Activated naive CD8-positive, alpha-beta T cell (primary cell): Measurements from ENCODE around the gene ZBTB22.

Experiments used
- H3K27ac Mint-ChIP-seq: one replicate; pipeline ENCODE4 v1.8.0; 2021; ENCODE audit warnings: mixed read lengths
- H3K27me3 Mint-ChIP-seq: one replicate; pipeline ENCODE4 v1.8.0; 2021; ENCODE audit warnings: mixed read lengths
- H3K36me3 Mint-ChIP-seq: one replicate; pipeline ENCODE4 v1.8.0; 2021; ENCODE audit warnings: mixed read lengths
- H3K4me1 Mint-ChIP-seq: one replicate; pipeline ENCODE4 v1.8.0; 2021; ENCODE audit warnings: low read depth, mixed read lengths
- H3K4me3 Mint-ChIP-seq: one replicate; pipeline ENCODE4 v1.8.0; 2021; ENCODE audit warnings: mild to moderate bottlenecking, mixed read lengths
- H3K9me3 Mint-ChIP-seq: one replicate; pipeline ENCODE4 v1.8.0; 2021; ENCODE audit warnings: low read depth, mixed read lengths

The ZBTB22 gene

DNA sequence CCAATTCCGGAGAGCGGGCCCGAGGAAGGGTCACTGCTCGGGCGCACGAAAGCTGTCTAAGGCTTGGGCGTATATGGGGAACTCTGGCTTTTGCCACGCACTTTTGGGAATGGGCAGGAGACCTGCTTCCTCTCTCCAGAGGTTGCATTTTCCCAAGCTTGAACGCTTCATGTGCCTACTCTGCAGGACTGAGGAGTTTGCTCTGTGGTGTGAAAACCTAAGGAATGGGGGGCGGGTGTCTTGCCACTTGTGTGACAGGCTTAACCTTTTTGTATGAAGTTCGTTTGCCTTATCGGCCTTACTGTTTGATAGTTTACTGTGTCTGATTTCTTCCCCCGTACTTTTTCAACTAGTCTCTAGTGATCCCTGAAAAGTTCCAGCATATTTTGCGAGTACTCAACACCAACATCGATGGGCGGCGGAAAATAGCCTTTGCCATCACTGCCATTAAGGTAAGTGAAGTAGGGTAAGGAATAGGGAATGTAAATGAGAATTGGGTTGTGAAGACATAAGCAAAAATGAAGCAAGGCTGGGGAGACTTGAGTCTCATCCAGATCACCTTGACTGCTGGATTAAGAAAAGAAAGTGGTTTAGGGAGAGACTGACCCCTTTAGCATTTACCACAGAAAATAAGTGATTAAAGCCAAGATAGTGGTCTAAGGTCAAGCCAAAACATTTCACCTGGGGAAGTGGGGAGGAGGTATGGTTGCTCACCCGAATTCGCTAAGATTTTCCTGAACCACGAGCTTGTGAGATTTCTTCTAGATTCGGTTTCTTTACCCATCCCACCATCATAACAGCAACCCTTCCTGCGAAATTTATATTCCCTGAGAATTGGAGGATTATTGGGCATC lies 45.0 kb downstream of the ZBTB22 start:
- Mint-ChIP-seq H3K4me3 (peak overlapping the region; percentile 96), H3K27me3 (no peaks in the 10 kb centered on the region), H3K27ac (peak overlapping the region; percentile 99), H3K9me3 (no peaks in the 10 kb centered on the region), H3K4me1 (peaks cover 43% of the 10 kb centered on the region), H3K36me3 (peaks cover 23% of the 10 kb centered on the region)

DNA sequence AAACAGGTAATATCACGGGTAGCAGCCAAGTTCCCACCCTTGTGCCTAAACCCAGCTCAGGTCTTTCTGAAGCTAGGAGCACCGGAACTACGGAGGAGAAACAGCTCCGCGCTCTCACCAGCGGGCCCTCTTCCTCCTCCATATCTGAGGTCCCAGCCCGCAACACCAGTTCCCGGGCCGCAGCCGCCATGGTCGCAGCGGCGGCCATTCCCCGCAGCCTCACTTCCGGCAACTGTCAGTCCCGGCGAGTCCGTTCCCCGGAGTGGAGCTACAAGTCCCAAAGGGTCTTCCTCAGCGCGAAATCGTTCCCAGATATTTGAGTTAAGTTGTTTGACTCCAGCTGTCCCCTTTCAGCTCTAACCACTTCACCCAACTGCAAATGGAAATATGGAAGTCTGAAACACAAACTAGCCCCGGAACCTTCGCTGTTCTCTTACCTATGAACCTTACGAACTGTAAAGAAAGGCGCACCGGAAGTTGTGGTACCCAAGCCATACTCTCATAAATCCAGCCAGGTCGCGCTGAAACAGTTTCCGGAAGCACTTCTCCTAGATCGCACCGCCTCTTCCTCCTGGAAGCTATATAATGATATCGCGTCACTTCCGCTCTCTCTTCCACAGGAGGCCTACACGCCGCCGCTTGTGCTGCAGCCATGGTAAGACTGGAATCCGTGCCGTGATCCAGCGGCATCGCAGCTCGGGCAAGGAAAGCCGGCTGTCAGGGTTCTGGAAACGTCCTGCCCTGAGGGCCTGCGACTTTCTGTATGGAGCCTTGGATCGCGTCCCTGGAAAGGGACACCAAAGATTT lies 45.9 kb downstream of the ZBTB22 start, which contains the start of the genes RPS18 and VPS52:
Gene RPS18 (plus strand): TSS at position 608 of the 807 bp plus-strand sequence. CDS start 45 bp downstream, at position 653.
Gene VPS52 (minus strand): TSS at position 409 of the 807 bp plus-strand sequence. CDS start 201 bp downstream, at position 208.
- H3K27ac Mint-ChIP-seq = peak within 1 kb of the TSS; percentile 99
- peak within 1 kb of the TSS; percentile 96 for H3K4me3 Mint-ChIP-seq
- peaks cover 41% of the 10 kb centered on the region for H3K4me1 Mint-ChIP-seq
- H3K27me3 Mint-ChIP-seq = no peaks in the 10 kb centered on the region
- peaks cover 23% of the 10 kb centered on the region for H3K36me3 Mint-ChIP-seq
- no peaks in the 10 kb centered on the region for H3K9me3 Mint-ChIP-seq

DNA sequence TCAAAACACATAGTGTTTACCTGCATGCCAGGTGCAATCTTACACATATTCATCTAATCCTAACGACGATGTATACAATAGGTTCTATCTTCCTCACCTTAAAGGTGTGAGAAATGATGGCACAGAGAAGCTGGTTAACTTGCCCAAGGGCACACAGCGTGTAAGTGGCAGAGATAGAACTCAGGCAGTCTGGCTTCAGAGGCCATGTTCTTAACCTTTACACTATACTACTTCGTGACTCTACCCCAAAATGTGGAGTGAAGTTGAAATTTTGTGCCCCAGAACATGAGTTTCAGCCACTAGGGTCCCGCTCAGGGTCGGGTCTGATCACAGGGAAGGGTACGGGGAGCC lies 46.5 kb downstream of the ZBTB22 start:
- H3K27me3 Mint-ChIP-seq = no peaks in the 10 kb centered on the region
- peaks cover 23% of the 10 kb centered on the region for H3K36me3 Mint-ChIP-seq
- peak overlapping the region; percentile 96 for H3K4me3 Mint-ChIP-seq
- H3K4me1 Mint-ChIP-seq = peaks cover 35% of the 10 kb centered on the region
- peak overlapping the region; percentile 99 for H3K27ac Mint-ChIP-seq
- no peaks in the 10 kb centered on the region for H3K9me3 Mint-ChIP-seq
